Fibroblast of skin of scalp (primary cell): ENCODE results near the gene CA10.
A peak's percentile ranks its signal among the peaks of the same experiment; 100 is the strongest.

Experiments
- DNase-seq: peaks from one replicate; pipeline ENCODE4 v3.0.0-alpha.2; 2013

The CA10 gene

DNA sequence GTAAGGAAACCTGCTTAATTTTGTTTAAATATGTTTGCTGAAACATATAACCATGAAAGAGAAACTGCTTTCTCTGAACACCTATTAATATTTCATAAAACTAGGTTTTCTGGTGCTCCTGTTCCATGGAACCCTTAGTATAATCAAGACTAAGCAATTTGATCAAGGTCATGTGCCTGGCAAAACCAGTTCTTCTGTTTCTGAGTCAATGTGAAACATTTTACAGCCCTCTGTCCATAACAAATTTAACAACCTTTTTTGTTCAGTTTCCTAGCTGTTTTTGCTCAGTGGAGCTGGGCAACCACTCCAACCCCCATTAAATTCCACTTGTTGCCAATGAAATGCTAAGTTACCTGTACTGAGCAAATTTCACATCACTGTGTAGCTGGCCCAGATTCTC is 344.0 kb downstream of the CA10 start:
- no peak for DNase-seq

DNA sequence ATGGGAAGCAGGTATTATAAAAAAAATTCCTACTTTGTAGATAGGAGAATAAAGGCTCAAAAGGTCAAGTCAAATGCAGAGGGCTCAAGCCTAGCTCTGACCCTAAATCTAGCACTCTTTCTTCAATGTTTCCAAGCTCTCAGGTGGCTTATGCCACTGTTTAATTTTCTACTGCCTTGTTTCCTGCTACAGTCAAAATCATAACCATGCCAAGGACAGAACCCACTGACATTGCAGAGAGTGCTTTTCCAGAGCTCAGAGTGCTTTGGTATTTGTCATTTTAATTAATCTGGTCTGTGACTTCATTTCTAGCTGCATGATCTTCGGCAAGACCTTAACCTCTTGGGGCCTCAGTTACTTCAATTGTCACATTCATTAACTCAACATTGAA is 344.7 kb downstream of the CA10 start:
- no peak for DNase-seq

DNA sequence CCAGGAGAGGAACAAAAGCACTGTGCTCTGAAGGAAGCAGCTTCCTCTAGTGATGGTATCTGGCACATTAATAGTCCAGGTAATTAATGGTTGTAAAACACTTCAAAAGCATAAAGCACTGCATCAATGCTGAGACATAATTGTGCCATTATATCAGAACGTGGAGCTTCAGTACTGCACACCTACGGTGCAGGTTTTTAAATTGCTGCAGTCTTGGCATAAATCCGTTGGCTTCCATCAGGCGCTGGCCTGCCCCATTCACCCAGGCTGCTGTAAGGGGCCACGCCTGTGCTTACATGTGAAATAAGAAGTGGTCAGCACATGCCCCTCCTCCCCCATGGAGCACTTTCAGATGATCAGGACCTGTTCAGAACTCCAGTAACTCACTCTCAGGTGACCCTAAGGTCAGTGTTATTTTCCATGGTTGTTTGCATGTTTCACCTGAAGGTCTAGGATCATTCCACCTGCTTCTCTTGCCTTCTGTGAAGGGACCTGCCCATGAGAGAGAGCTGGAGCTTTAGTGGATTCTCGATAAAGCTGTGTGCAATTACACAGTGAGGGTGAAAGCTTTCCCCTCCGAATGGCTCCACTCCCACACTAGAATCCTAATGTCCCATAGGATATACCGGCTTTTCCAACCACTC is 345.3 kb downstream of the CA10 start:
- no peak for DNase-seq

DNA sequence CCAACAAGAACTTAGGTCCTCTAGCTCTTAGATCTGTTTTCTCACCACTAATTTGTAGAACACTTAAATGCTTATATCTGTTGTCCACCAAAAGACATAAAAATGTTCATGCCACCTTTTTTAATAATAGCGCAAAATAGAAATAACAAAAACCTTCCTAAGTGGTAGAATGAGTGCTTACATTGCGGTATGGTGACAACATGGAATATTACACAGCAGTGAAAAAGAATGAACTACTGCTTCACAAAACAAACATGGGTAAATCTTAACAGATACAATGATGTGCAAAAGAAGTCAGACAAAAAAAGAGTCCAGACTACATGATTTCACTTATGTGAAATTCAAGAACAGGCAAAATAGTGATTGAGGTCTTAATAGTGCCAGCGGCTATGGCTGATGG is 351.1 kb downstream of the CA10 start:
- DNase-seq = no peak

DNA sequence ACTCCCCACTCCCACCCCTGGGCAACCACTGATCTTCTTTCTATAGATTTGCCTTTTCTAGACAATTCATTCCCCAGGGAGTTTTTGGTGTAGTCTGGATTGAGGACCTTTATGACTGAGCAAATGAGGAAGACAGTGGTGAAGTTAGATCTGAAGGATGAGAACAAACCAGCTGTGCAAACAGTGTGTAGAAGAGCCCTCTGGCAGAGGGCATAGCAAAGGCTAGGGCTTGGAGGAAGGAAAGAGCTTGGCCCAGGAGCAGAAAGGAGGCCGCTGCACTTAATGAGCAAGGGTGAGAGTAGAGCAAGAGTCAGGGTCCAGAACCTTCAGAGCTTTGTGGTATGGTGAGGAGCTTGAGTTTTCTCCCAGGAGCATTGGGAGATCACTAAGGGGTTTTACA is 352.7 kb downstream of the CA10 start:
- DNase-seq = no peak

DNA sequence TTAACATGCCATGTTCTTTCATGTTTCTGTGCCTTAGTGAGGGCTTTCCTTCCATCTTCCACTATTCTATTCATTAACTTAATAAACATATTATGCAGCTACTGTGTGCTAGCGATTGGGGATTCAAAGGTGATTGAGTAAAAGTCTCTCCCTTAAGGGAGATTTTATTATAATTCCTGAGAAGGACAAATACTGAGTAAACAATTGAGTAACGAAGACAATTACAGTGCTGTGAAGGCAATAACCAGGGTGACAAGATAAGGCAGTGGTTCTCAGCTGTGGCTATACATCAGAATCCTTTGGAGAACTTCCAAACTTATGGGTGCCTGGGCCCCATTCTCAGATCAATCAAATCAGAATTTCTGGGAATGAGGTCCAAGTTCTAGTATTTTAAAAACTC is 353.3 kb downstream of the CA10 start:
- DNase-seq = no peak

DNA sequence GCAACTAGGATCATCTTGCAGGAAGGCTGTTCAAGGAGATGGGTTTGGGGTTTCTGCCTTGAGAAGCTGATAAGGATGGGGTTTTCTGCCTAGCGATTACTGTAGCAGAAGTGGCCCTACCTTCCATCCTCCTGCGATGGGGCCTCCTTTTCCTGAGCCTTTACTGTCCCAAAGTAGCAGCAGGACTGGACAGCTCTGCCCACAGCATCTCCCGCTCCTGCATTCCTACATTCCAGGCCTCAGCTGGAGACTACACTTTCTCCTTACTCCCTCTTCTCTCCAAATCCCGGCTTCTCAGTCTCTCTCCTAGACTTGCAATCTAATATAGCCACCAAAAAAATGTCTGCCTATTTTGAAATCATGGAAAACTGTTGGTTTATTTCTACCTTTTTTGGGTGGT is 355.4 kb downstream of the CA10 start:
- DNase-seq = no peak

DNA sequence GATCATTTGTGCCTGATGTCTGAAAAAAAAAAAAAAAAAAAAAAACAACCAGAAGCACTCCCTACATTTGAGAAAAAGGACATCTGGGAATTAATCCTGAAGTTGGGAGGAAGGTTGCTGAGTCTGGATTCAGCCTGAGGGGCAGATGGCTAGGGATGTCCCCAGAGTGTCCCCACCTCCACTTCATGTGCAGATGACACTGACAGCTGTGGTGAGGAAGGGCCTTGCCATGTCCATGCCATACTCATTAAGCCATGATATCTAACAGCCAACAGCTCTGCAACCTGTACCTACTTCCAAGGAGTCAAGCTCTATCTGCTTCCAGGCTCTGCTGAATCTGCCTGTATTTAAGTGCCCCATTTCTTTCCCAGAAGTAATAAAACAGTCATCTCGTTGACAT is 356.0 kb downstream of the CA10 start:
- no peak for DNase-seq

DNA sequence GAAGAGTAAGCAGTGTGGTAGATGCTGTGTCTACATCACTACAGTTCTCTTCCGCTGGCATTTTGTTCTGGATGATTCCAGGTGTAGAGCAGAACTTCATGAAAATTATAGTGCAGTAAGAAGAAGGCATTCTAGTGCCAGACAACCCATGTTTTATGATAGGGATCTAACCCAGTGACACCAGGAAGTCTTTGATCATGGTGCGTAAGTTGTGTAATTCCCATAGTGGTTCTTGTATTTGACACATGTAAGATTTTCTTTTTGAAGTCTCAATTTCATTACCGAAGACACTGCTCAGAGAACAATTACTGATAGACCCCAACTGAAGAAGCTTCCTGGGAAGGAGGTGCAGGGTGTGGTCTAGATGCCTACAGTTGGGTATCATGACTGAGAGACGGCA is 356.9 kb downstream of the CA10 start:
- DNase-seq = no peak

DNA sequence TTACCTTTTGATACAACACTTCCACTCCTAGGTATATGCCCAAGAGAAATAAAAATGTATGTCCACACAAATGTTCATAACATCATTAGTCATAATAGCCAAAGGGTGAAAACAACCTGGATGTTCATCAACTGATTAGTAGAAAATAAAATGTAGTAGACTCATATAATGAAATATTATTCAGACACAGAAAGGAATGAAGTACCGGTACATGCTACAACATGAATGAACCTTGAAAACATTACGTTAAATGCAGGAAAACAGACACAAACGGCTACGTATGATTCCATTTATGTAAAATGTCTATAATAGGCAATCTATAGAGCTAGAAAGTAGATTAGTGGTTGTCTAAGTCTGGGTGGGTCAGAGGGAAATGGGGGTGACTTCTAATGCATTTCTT is 358.5 kb downstream of the CA10 start:
- no peak for DNase-seq

DNA sequence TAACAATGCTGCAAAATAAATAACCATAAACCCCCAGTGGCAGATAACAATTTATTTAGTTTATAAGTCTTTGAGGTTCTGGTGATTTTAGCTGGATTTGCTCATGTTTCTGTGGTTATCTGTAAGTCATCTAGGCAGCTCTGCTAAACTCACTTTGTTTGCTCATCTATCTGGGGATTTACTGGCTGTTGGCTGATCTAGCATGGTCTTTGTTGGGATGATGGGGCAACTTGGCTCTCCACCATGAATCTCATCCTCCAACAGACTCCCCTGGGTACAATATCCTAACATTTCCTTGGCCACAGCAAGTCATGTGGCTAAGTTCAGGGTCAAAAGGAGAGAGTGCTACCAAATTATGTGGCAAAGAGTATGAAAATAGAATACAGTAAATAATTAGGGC is 359.3 kb downstream of the CA10 start:
- DNase-seq = no peak

DNA sequence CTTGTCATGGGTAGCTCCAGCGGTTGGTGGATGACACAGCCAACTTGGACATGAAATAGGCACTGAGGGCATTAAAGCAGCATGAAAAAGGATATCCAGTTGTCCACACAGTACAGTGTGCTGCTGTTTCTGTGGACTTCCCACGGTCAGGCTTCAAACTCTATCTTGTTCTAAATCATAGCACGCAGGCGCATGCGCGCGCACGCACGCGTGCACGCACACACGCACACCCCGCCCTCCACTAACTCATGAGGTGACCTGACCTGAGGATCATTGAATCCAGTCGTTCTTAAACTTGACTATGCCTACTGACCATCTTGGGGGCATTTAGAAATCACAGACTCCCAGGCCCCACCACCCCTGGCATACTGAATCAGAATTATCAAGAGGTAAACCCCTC is 361.4 kb downstream of the CA10 start:
- no peak for DNase-seq

DNA sequence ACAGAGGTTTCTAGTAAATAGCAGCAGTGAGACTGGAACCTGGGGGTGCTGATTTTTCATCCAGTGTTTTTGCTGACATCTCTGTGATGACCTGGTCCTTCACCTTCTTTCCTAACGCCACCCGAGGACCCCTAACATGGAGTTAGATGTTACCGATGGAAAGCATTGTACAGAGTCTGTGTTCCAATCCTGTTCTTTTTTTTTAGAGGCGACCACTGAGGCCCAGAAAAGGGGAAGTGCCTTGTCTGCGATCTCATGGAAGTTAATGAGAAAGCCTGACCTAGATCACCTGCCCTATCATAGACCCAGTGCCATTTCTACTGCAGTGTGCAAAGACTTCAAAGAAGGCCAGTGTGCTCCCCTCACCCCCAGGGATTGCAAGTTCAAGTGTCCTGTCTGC is 362.5 kb downstream of the CA10 start:
- no peak for DNase-seq

DNA sequence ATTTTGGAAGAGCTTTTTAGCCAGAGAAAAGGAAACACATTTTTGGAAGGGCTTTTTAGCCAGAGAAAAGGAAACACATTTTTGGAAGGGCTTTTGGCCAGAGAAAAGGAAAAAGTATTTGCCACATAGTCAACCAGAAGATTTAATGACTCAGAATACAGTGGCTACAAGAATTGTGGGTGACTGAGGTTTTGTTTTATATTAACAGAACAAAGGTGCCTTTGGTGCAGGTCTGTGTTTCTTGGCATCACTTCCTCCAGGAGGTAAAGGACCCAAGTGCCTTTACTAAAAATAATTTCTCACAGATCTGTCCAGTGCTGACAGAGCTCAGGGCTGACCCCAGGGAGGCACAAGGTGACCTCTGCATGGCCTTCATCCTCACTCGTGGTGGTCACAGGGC is 363.1 kb downstream of the CA10 start:
- no peak for DNase-seq

DNA sequence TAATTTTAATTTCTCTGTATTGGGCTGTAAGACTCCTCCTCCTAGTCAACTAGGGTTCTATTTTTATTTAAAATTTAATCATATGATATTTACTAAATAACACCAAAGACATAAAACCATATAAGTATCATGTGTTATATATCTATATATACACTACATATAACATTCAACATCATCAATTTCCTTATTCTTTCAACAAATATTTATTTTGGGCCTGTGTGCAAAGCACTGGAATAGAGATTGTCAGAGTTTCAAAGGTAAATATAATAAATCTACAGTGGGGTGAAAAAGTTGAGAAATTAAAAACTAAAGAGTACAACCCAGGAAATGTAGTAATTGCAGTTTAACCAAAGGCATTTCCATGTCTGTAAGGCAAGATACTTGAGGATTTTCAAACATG is 364.0 kb downstream of the CA10 start:
- no peak for DNase-seq

DNA sequence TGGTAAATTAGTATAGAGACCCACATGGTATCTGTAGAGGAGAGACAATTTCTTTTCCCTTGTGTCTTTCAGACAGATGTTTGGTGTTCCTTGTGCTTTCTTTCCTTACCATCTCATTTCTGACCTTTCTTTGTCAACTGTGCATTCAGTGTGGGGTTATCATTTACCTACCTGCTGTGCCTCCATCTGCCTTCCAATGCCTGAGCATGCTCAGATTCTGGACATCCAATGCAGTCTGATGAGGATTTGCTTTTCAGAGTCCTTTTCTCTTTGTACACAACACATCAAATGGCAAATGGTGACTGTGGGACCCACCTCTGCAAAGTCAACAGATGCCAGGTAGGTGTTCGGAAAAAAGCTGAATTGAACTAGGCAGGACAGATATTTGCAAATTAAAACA is 364.8 kb downstream of the CA10 start:
- DNase-seq = no peak

DNA sequence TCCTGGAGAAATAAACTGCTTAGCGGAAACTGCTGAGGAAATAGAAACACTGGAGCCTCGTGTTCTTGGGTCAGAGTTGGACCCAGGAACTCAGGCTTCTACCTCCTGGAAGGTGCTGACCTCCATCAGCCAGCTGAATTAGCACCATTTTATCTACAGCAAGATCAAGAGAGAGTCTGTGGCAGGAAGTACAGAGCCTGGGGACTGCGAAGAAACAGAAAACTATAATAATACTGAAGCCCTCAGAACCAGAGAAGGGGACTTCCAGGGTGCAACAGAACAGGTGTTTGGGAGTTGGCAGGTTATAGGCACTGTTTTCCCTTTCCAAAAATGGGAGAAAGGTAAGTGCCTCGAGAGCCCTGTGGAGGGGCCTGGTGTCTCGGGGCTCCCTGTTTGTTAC is 379.7 kb downstream of the CA10 start:
- no peak for DNase-seq

DNA sequence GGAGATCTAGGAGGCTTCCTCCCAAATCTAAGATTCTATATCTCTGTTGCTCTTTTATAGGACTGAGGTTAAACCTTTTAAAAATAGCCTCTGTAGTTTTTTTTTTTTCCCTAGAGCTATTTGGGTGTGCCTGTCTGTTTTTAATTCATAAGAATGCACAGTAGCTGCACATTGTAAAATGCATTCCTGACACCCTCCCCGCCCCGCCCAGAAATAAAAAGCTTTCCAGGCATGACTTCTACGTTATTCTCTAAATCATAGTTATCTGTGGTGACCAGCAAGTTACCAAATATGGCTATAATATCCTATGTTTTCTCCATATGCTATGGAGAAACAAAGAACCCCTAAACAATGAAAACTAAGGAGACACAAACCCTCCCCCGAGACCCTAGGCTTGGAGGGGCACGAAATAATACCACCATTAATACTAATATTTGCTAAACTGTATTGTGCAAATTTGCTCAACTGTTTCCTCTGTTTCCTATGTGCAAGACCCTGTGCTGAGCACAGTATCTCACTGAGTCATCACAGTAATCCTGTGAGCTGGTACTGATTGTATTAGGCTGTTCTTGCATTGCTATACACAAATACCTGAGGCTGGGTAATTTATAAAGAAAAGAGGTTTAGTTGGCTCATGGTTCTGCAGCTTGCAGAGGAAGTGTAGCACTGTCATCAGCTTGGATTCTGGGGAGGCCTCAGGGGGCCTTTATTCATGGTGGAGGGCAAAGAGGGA is 388.3 kb downstream of the CA10 start:
- DNase-seq = peak; percentile 8

DNA sequence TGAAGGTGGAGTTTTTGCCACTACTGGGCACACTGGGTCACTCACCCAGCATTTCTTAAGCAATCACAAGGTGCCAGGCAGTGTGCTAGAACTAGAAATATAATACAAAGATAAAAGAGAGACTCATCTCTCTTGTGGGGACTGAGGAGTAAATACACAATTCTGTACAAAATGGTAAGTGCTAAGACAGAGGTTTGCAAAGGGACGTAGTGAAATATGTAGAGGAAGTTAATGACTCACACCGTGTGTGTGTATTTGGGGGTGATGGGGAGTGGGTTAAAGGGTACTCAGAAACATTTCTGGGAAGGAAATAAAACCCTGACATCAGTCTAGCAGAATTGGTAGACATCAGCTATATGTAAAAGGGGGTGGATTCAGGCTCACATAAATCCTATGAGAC is 389.3 kb downstream of the CA10 start:
- no peak for DNase-seq

DNA sequence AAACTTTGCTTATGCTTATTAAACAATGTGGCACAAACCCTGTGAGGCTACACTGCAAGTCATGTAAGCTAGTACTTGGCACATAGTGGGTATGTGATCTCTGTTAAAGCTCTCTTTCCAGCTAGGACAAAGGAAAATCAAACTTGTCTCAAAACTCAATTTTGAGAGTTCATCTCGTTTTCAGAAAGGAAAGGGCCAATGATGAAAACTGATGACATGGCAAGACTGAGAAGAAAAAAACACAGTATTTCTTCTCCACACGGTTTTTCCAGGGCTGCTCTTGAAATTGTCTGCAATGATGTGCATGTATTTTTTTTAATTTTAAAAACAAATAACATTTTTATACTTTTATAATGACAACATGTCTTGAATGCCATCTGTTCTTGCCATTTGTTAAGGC is 389.8 kb downstream of the CA10 start:
- DNase-seq = no peak

DNA sequence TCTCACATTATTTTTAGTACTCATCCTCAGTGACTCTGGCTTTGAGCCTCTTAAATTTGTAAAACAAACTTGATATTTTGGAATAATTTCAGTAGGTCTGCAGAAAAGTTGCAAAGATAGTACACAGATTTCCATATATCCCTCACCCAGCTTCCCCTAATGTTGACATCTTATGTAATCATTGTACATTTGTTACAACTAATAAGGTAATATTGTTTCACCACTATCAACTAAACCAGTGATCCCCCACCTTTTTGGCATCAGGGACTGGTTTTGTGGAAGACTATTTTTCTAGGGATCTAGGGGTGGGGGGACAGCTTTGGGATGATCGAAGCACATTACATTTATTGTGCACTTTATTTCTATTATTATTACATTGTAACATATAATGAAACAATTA is 391.2 kb downstream of the CA10 start:
- no peak for DNase-seq

DNA sequence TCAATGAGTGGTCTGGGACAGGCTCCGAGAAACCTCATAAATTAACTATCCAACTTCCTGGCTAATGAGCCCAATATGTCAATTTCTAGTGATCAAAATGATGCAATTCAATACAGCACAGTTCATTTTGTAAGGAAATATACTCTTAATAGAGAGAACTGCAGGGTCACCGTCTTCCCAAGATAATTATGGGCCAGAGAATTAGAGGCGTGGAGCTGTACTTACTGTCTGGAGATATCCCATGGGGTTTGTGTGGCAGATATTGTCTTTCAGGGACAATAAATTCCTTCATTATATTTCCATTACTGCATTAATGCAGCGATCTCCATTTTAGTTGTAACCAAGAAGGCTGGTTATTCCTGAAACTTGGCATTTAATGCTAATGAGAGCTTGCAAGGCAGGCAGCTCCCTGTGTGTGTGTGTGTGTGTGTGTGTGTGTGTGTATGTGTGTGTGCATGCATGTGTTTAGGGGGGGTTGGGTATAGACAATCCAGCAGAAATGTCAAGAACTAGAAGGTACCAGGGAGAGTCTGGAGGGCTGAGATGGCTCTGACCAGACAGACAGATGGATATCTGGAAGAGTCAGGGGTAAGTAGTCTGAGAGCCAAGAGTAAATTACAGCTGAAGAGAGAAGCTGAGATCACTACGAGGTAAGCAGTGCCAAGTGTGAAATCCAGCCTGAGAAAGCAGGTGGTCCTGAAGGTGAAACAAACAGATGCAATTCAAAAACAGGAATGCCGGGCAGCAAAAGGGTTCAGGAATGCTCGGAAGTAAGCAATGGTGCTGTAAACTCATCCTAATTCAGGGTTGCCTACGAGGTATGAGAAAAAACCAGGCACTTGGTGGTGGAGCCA is 393.0 kb downstream of the CA10 start:
- DNase-seq = no peak

DNA sequence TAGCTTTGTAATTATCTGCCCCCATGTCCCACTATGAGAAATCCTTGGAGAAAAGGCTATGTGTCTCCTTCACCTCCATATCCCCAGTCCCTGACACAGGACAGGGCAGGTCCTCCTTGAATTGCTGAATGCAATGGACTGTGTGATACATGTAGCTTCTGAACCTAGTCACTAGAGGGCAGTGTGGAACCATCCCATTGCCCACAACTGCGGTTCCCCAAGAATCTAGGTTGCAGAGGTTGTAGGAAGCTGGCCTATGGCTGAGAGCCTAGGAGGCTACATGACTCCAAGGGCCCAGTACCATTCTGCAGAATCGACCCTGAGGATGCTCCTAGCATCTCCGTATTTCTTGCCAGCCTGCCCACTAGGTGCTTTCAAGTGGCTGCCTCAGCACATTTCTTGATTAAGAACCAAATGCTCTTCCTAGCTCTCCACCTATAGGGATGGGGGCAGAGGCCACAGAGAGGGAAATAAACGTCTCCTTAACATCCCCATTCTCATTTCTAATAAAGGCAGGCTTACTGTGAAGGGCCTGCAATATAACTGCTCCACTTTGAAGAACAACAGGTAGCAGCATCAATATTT is 394.0 kb downstream of the CA10 start:
- peak; percentile 65 for DNase-seq

DNA sequence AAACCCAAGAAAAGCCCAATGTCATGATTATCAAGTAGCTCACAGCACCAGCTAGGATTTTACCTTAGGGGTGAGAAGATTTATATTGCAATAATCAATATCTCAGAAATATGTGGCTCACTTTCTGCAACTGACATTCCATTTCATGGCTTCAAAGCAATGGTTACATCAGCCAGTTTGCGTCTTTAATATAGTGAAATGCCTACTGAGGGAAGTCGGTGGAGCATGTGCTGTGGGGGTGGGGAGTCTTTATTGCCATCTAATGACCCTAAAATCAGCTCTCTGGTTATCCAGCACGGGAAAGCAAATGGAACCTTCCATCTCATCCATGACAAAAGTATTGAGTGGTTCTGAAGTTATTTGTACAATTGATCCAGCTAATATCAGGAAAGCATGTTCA is 395.5 kb downstream of the CA10 start:
- DNase-seq = no peak
